OCI-LY7 (cell line): ENCODE measurements around the gene PCDH1.

ENCODE experiments used
- EZH2phosphoT487 ChIP-seq: fragments of 200-600 bp; sonication (generic); IDR thresholded peaks from 2 replicates; pipeline ENCODE4 v1.6.1; 2018; ENCODE audit warnings: low read depth, borderline replicate concordance, mild to moderate bottlenecking, mixed run types, antibody characterized with exemption, low read length, moderate library complexity, mixed read lengths
- TF ChIP-seq, protein P1 (sequence below): fragments of 200-600 bp; sonication (generic); conservative IDR thresholded peaks from 2 replicates; pipeline ENCODE4 v1.5.1; 2014; ENCODE audit warnings: mild to moderate bottlenecking, antibody characterized with exemption, low read length, moderate library complexity, mixed read lengths

DNA sequence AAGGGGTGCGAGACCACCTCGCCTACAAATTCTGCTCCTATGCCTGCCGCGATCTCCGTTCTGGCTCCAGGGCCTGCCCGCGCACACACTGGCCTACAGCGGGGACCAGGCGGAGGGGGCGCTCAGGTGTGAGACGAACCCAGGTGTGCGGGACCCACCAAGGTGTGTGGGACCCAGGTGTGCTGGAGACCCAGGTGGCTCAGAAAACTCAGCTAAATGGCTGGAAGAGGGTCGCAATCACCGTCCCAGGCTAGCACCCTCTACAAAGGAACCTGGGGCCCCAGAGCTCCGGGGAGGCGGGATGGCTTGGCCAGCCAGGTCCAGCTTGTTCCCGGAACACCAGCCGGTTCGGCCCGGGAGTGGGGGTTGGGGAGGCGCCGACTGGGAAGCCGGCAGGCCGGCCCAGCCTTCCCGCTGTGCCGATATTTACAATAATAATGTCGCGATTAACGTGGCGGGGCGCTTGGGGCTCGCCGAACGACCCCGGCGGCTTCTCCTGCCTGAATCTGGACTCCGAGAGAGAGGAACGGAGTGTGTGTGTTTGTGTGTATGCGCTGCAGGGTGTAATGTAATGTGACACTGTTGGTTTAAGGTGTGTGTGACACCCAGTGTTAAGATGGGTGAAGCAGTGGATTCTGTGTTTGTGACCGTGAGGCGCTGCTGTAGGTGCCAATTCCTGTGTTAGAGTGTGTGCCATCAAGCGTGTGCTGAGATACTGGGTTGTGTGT lies 1.4 kb downstream of the PCDH1 start:
- TF ChIP-seq, protein P1, sequence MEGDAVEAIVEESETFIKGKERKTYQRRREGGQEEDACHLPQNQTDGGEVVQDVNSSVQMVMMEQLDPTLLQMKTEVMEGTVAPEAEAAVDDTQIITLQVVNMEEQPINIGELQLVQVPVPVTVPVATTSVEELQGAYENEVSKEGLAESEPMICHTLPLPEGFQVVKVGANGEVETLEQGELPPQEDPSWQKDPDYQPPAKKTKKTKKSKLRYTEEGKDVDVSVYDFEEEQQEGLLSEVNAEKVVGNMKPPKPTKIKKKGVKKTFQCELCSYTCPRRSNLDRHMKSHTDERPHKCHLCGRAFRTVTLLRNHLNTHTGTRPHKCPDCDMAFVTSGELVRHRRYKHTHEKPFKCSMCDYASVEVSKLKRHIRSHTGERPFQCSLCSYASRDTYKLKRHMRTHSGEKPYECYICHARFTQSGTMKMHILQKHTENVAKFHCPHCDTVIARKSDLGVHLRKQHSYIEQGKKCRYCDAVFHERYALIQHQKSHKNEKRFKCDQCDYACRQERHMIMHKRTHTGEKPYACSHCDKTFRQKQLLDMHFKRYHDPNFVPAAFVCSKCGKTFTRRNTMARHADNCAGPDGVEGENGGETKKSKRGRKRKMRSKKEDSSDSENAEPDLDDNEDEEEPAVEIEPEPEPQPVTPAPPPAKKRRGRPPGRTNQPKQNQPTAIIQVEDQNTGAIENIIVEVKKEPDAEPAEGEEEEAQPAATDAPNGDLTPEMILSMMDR = no peak
- no peak for TF ChIP-seq EZH2phosphoT487
